ENCODE data around the gene MAP4. TPM values are rescaled to one million over a fixed set of nuclear protein-coding genes. Genes with fewer than 3 reads are reported as not detected.

Gene MAP4
- total and polyA plus RNA-seq, 2 experiments from 2014 or later, result 121 to 235 TPM

- H4K20me1 ChIP-seq (ENCODE audit: insufficient read depth), result peaks cover 7% of the 10 kb centered on the region
These were observed 22.0 kb downstream of the MAP4 start for GRCh38 chr3:47994180-47994579.

DNA sequence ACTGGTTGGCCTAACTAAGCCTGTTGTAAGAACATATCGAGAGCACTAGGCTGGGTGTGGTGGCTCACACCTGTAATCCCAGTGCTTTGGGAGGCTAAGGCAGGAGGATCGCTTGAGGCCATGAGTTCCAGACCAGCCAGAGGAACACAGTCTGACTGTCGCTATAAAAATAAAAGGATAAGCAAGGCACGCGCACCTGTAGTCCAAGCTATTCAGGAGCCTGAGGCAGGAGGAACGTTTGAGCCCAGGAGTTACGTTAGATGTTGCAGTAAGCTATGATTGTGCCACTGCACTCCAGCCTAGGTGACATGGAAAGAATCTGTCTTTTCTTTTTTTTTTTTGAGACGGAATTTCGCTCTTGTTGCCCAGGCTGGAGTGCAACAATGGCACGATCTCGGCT is 24.9 kb downstream of the MAP4 start:
- no peak for TF ChIP-seq EZH2phosphoT487 (IDR thresholded peaks at IDR 0.05; ENCODE audit: insufficient read depth, low read depth)
- TF ChIP-seq EZH2 (IDR thresholded peaks at IDR 0.05; ENCODE audit: insufficient read depth, poor library complexity, severe bottlenecking), result no peak
- H3K9me2 ChIP-seq (ENCODE audit: insufficient read depth), result no peaks in the 10 kb centered on the region
- peaks cover 6% of the 10 kb centered on the region; the same call in 1 of the 2 replicates for H4K20me1 ChIP-seq (ENCODE audit: insufficient read depth)
- peaks cover 27% of the 10 kb centered on the region for H3F3A ChIP-seq (ENCODE audit: insufficient read depth)
- H3K4me2 ChIP-seq (ENCODE audit: unreplicated experiment), result no peak overlapping the region
- no peaks in the 10 kb centered on the region for H3K27me3 ChIP-seq (replicated peaks; ENCODE audit: insufficient read depth)
- no peaks in the 10 kb centered on the region for H3K9me3 ChIP-seq (ENCODE audit: low read depth)
- no peak overlapping the region for H3K9ac ChIP-seq
- H2AFZ ChIP-seq, result no peak overlapping the region
- H3K36me3 ChIP-seq (ENCODE audit: low read depth), result peaks cover 22% of the 10 kb centered on the region; the same call in 1 of the 2 replicates
- 89 to 94% methylated on average over 11 of the region's 11 CpGs for WGBS, 2 experiments (ENCODE audit: low coverage in 1 of 2, low lambda C conversion rate in 2 of 2, missing lambda C conversion rate in 2 of 2)
- H3K79me2 ChIP-seq (ENCODE audit: insufficient read depth), result peaks cover 99% of the 10 kb centered on the region
- H3K4me1 ChIP-seq (ENCODE audit: insufficient read depth), result peaks cover 7% of the 10 kb centered on the region
- no peak overlapping the region for H3K27ac ChIP-seq
- no peak overlapping the region for H3K4me3 ChIP-seq
- DNase-seq, result no peak
- in situ Hi-C loops (cut with MboI), result loop anchor here (10.0 kb wide), 1 partner anchor 163 kb away; no protein-coding TSS in a partner anchor

More at GRCh38 chr3:47994180-47994579, 22.0 kb downstream of the MAP4 start:
- DNase-seq, result no peak
- Histone ChIP-seq H3K9ac (no peak overlapping the region), H3K4me3 (no peak overlapping the region), H3K36me3 (ENCODE audit: low read depth) (peaks cover 28% of the 10 kb centered on the region; the same call in 1 of the 2 replicates), H2AFZ (no peak overlapping the region), H3K27ac (no peak overlapping the region), H3K27me3 (replicated peaks; ENCODE audit: insufficient read depth) (no peaks in the 10 kb centered on the region), H3K9me2 (ENCODE audit: insufficient read depth) (no peaks in the 10 kb centered on the region), H3F3A (ENCODE audit: insufficient read depth) (peaks cover 36% of the 10 kb centered on the region), H3K79me2 (ENCODE audit: insufficient read depth) (peaks cover 99% of the 10 kb centered on the region), H3K4me1 (ENCODE audit: insufficient read depth) (peaks cover 6% of the 10 kb centered on the region), H3K9me3 (ENCODE audit: low read depth) (no peaks in the 10 kb centered on the region), H3K4me2 (ENCODE audit: unreplicated experiment) (no peak overlapping the region)
- in situ Hi-C loops (cut with MboI), result loop anchor here (10.0 kb wide), 1 partner anchor 161 kb away; no protein-coding TSS in a partner anchor
- TF ChIP-seq EZH2phosphoT487 (IDR thresholded peaks at IDR 0.05; ENCODE audit: insufficient read depth, low read depth) (no peak), EZH2 (IDR thresholded peaks at IDR 0.05; ENCODE audit: insufficient read depth, poor library complexity, severe bottlenecking) (no peak)
- 63 to 65% methylated on average over 3 of the region's 3 CpGs for WGBS, 2 experiments (ENCODE audit: low coverage in 1 of 2, low lambda C conversion rate in 2 of 2, missing lambda C conversion rate in 2 of 2)

DNA sequence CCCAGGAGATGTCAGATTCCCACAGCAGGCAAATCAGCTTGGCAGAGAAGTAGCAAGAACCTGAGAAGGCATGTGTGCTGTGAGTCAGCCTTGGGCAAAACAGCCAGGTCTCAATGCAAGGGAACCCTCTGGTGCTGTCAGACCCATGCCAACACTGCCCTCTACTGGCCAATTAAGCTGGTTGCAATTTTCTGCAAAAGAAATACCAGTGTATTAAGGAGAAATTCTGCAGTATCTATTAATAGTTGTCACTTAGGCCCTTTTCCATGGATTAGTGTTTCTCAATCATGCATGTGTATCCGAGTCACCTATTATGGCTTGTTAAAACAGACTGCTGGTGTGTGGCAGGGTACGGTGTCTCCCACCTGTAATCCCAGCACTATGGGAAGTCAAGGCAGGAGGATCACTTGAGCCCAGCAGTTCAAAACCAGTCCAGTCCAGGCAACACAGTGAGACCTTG is 26.2 kb downstream of the MAP4 start:
- DNase-seq, result peak; percentile 96
- no peak overlapping the region for H3K9ac ChIP-seq
- no peaks in the 10 kb centered on the region for H3K27me3 ChIP-seq (replicated peaks; ENCODE audit: insufficient read depth)
- H3K4me3 ChIP-seq, result no peak overlapping the region
- no peak overlapping the region for H3K4me2 ChIP-seq (ENCODE audit: unreplicated experiment)
- H2AFZ ChIP-seq, result no peak overlapping the region
- in situ Hi-C loops (cut with MboI), result loop anchor here (10.0 kb wide), 1 partner anchor 165 kb away; no protein-coding TSS in a partner anchor
- 48 to 50% methylated on average over 2 of the region's 2 CpGs for WGBS, 2 experiments (ENCODE audit: low coverage in 1 of 2, low lambda C conversion rate in 2 of 2, missing lambda C conversion rate in 2 of 2)
- H3K9me2 ChIP-seq (ENCODE audit: insufficient read depth), result no peaks in the 10 kb centered on the region
- TF ChIP-seq EZH2 (IDR thresholded peaks at IDR 0.05; ENCODE audit: insufficient read depth, poor library complexity, severe bottlenecking), result no peak
- no peak for TF ChIP-seq EZH2phosphoT487 (IDR thresholded peaks at IDR 0.05; ENCODE audit: insufficient read depth, low read depth)
- H3K27ac ChIP-seq, result peak overlapping the region; percentile 14; the same call in 1 of the 2 replicates
- peaks cover 9% of the 10 kb centered on the region; the same call in 1 of the 2 replicates for H4K20me1 ChIP-seq (ENCODE audit: insufficient read depth)
- H3K4me1 ChIP-seq (ENCODE audit: insufficient read depth), result peaks cover 16% of the 10 kb centered on the region
- peaks cover 99% of the 10 kb centered on the region for H3K79me2 ChIP-seq (ENCODE audit: insufficient read depth)
- peaks cover 36% of the 10 kb centered on the region for H3F3A ChIP-seq (ENCODE audit: insufficient read depth)
- H3K9me3 ChIP-seq (ENCODE audit: low read depth), result no peaks in the 10 kb centered on the region
- peaks cover 18% of the 10 kb centered on the region; the same call in 1 of the 2 replicates for H3K36me3 ChIP-seq (ENCODE audit: low read depth)

GRCh38 chr3:47985381-47985780 is 30.8 kb downstream of the MAP4 start:
- no peaks in the 10 kb centered on the region for H3K27me3 ChIP-seq (replicated peaks; ENCODE audit: insufficient read depth)
- H3K27ac ChIP-seq, result peak overlapping the region; percentile 68; the same call in 1 of the 2 replicates
- peak overlapping the region; percentile 6 for H3K4me2 ChIP-seq (ENCODE audit: unreplicated experiment)
- peaks cover 29% of the 10 kb centered on the region for H3F3A ChIP-seq (ENCODE audit: insufficient read depth)
- no peak overlapping the region for H2AFZ ChIP-seq
- H4K20me1 ChIP-seq (ENCODE audit: insufficient read depth), result peaks cover 15% of the 10 kb centered on the region
- H3K9me3 ChIP-seq (ENCODE audit: low read depth), result no peaks in the 10 kb centered on the region
- 0 to 11% methylated on average over 1 of the region's 1 CpG for WGBS, 2 experiments (ENCODE audit: low coverage in 1 of 2, low lambda C conversion rate in 2 of 2, missing lambda C conversion rate in 2 of 2)
- H3K4me3 ChIP-seq, result no peak overlapping the region
- in situ Hi-C loops (cut with MboI), result no loop called here
- DNase-seq, result peak; percentile 40
- H3K79me2 ChIP-seq (ENCODE audit: insufficient read depth), result peaks cover 95% of the 10 kb centered on the region
- TF ChIP-seq EZH2phosphoT487 (IDR thresholded peaks at IDR 0.05; ENCODE audit: insufficient read depth, low read depth) (no peak), EZH2 (IDR thresholded peaks at IDR 0.05; ENCODE audit: insufficient read depth, poor library complexity, severe bottlenecking) (no peak)
- peaks cover 32% of the 10 kb centered on the region for H3K4me1 ChIP-seq (ENCODE audit: insufficient read depth)
- no peak overlapping the region for H3K9ac ChIP-seq
- peaks cover 2% of the 10 kb centered on the region; the same call in 1 of the 2 replicates for H3K36me3 ChIP-seq (ENCODE audit: low read depth)
- H3K9me2 ChIP-seq (ENCODE audit: insufficient read depth), result no peaks in the 10 kb centered on the region

Measured in GM23248 (cell line).